SK-N-SH (cell line): ENCODE data around the gene FLAD1. TPM values are rescaled to one million over a fixed set of nuclear protein-coding genes. Genes with fewer than 3 reads are reported as not detected.

ENCODE experiments used
- CTCF ChIA-PET: fragments of 300-600, 350-600 bp; formaldehyde crosslinking; extraction: SDS; loops from one replicate; lab custom pipeline; 2021; lab: Yijun Ruan, JAX
- POLR2A ChIA-PET: fragments of 350-600 bp; sonication (Branson Sonifier 250); formaldehyde crosslinking; extraction: SDS; loops from one replicate; lab custom pipeline; 2020; ENCODE audit warnings: antibody characterized with exemption, inconsistent platforms; lab: Yijun Ruan, JAX
- DNase-seq: peaks from one replicate; pipeline ENCODE4 v3.0.0; 2012
- H2AFZ ChIP-seq: fragments of 200-600 bp; sonication (generic); 2 replicates; pipeline ENCODE4 v1.8.1; 2016; ENCODE audit warnings: antibody characterized with exemption, mild to moderate bottlenecking, low read depth
- H3F3A ChIP-seq: fragments of 200-600 bp; sonication (generic); replicated peaks from 2 replicates; pipeline ENCODE3; 2016; ENCODE audit warnings: antibody characterized with exemption, mild to moderate bottlenecking; ENCODE audit not compliant: insufficient read depth
- H3K27ac ChIP-seq, 2 experiments: fragments of 200-500 bp in 1 of 2; fragments of 200-600 bp in 1 of 2; sonication (Bioruptor generic) in 1 of 2; sonication (generic), shearing (Covaris generic) in 1 of 2; 2 replicates each; pipeline versions ENCODE4 v1.5.1 to v1.6.1; 2014 to 2016; ENCODE audit warnings: low read depth in 2 of 2, inconsistent platforms in 1 of 2, low read length in 1 of 2, mild to moderate bottlenecking in 1 of 2, mixed read lengths in 1 of 2
- H3K27me3 ChIP-seq: fragments of 200-600 bp; sonication (generic), shearing (Covaris generic); 2 replicates; pipeline ENCODE4 v1.6.1; 2016; ENCODE audit warnings: mixed run types; ENCODE audit not compliant: insufficient read depth
- H3K36me3 ChIP-seq, 2 experiments: fragments of 200-500 bp in 1 of 2; fragments of 200-600 bp in 1 of 2; sonication (Bioruptor generic) in 1 of 2; sonication (generic) in 1 of 2; replicated peaks in 1 of 2; 2 replicates each; pipeline versions ENCODE3 to v1.5.1; 2014 to 2016; ENCODE audit warnings: low read length in 1 of 2, mild to moderate bottlenecking in 1 of 2; ENCODE audit not compliant: insufficient read depth in 2 of 2, control insufficient read depth in 1 of 2
- H3K4me1 ChIP-seq, 2 experiments: fragments of 200-500 bp in 1 of 2; fragments of 200-600 bp in 1 of 2; sonication (Bioruptor generic) in 1 of 2; sonication (generic), shearing (Covaris generic) in 1 of 2; 2 replicates each; pipeline versions ENCODE4 v1.5.1 to v1.6.1; 2014 to 2016; ENCODE audit warnings: low read depth in 1 of 2, low read length in 1 of 2, mixed run types in 1 of 2; ENCODE audit not compliant: insufficient read depth in 2 of 2, control insufficient read depth in 1 of 2
- H3K4me2 ChIP-seq: fragments of 200-600 bp; sonication (generic), shearing (Covaris generic); 2 replicates; pipeline ENCODE4 v1.6.1; 2017; ENCODE audit warnings: mixed run types
- H3K4me3 ChIP-seq, 2 experiments: fragments of 200-500 bp in 1 of 2; fragments of 200-600 bp in 1 of 2; sonication (Bioruptor generic) in 1 of 2; sonication (generic), shearing (Covaris generic) in 1 of 2; 2 replicates each; pipeline versions ENCODE4 v1.5.1 to v1.8.1; 2014 to 2016; ENCODE audit warnings: low read depth in 2 of 2, inconsistent platforms in 1 of 2, low read length in 1 of 2, mild to moderate bottlenecking in 1 of 2, mixed read lengths in 1 of 2, moderate library complexity in 1 of 2
- H3K79me2 ChIP-seq: fragments of 200-600 bp; sonication (generic); 2 replicates; pipeline ENCODE4 v1.8.1; 2017; ENCODE audit warnings: mild to moderate bottlenecking; ENCODE audit not compliant: insufficient read depth
- H3K9ac ChIP-seq: fragments of 200-600 bp; sonication (generic); 2 replicates; pipeline ENCODE4 v1.6.1; 2017; ENCODE audit warnings: mixed run types
- H3K9me2 ChIP-seq: fragments of 200-600 bp; sonication (generic); 2 replicates; pipeline ENCODE4 v1.6.1; 2017; ENCODE audit warnings: mixed run types
- H3K9me3 ChIP-seq: fragments of 200-600 bp; sonication (generic); 2 replicates; pipeline ENCODE4 v1.6.1; 2017; ENCODE audit warnings: mixed run types, mild to moderate bottlenecking, moderate library complexity
- H4K20me1 ChIP-seq: fragments of 200-600 bp; sonication (generic); 2 replicates; pipeline ENCODE4 v1.6.1; 2017; ENCODE audit warnings: mild to moderate bottlenecking, mixed run types; ENCODE audit not compliant: insufficient read depth
- CTCF ChIP-seq: fragments of 200-600 bp; sonication (generic); IDR thresholded peaks from 2 replicates; pipeline ENCODE4 v1.6.1; 2017; ENCODE audit warnings: antibody characterized with exemption, mild to moderate bottlenecking, moderate library complexity
- ELF1 ChIP-seq: IDR thresholded peaks from 2 replicates; pipeline ENCODE4 v1.4.0; 2012
- EP300 ChIP-seq, 2 experiments: IDR thresholded peaks; 2 replicates each; pipeline versions ENCODE4 v1.4.0 to v1.6.1; 2012; ENCODE audit warnings: borderline replicate concordance in 1 of 2, low read depth in 1 of 2, low read length in 1 of 2
- FOSL2 ChIP-seq: IDR thresholded peaks from 2 replicates; pipeline ENCODE4 v1.4.0; 2012; ENCODE audit warnings: low read depth, mild to moderate bottlenecking, moderate library complexity, borderline replicate concordance
- IRF3 ChIP-seq: fragments of 150-350 bp; IDR thresholded peaks from 2 replicates; pipeline ENCODE4 v1.6.1; 2016; ENCODE audit warnings: mild to moderate bottlenecking, low read depth, low read length
- NFIC ChIP-seq: IDR thresholded peaks from 2 replicates; pipeline ENCODE4 v1.4.0; 2012; ENCODE audit warnings: borderline replicate concordance
- POLR2AphosphoS5 ChIP-seq: IDR thresholded peaks from 2 replicates; pipeline ENCODE4 v1.6.1; 2012; ENCODE audit warnings: low read depth, low read length
- RAD21 ChIP-seq: IDR thresholded peaks from 2 replicates; pipeline ENCODE4 v1.6.1; 2012; ENCODE audit warnings: mild to moderate bottlenecking, low read length
- REST ChIP-seq: IDR thresholded peaks from 2 replicates; pipeline ENCODE4 v1.6.1; 2012; ENCODE audit warnings: mild to moderate bottlenecking, low read depth, low read length, moderate library complexity
- RFX5 ChIP-seq: IDR thresholded peaks from 2 replicates; pipeline ENCODE4 v1.6.1; 2012; ENCODE audit warnings: mild to moderate bottlenecking, improper control_type of control experiment, low read length
- RXRA ChIP-seq: IDR thresholded peaks from 2 replicates; pipeline ENCODE4 v1.4.0; 2012; ENCODE audit warnings: low read depth, mild to moderate bottlenecking, borderline replicate concordance
- SIN3A ChIP-seq: IDR thresholded peaks from 2 replicates; pipeline ENCODE4 v1.6.1; 2012; ENCODE audit warnings: low read depth, mild to moderate bottlenecking, low read length, moderate library complexity, borderline replicate concordance
- TCF12 ChIP-seq: IDR thresholded peaks from 2 replicates; pipeline ENCODE4 v1.4.0; 2012
- TEAD4 ChIP-seq: IDR thresholded peaks from 2 replicates; pipeline ENCODE4 v1.4.0; 2012; ENCODE audit warnings: mild to moderate bottlenecking, borderline replicate concordance; ENCODE audit not compliant: insufficient read depth
- WGBS: methylation state at CpG from one replicate; pipeline ENCODE4 v1.1.6; 2017; ENCODE audit warnings: low lambda C conversion rate; 5-methylcytosine and 5-hydroxymethylcytosine counted together
- polyA plus RNA-seq, 3 experiments: library from polyadenylated mRNA; depleted of rRNA; stranded (reverse); fragments of >200 nt; gene quantifications; 2 replicates each; pipeline ENCODE4 v1.2.3, GENCODE V29; 2012
- TF ChIP-seq, protein P1 (sequence below): fragments of 150-350 bp; IDR thresholded peaks from 2 replicates; pipeline ENCODE4 v1.6.1; 2017; ENCODE audit warnings: antibody characterized with exemption, low read length, low read depth, borderline replicate concordance
- TF ChIP-seq, protein P2 (sequence below): IDR thresholded peaks from 2 replicates; pipeline ENCODE4 v1.4.0; 2012; ENCODE audit warnings: low read depth, borderline replicate concordance

The FLAD1 gene
- polyA plus RNA-seq, 1 of the 3 experiments (the other 2 are of a cell fraction) = 50.8 TPM

- Histone ChIP-seq H3K27ac (no peak overlapping the region), H3K9me3 (no peaks in the 10 kb centered on the region), H3K36me3 (no peaks in the 10 kb centered on the region), H4K20me1 (no peaks in the 10 kb centered on the region), H3K4me1 (no peaks in the 10 kb centered on the region), H3F3A (no peaks in the 10 kb centered on the region), H2AFZ (no peak overlapping the region), H3K27me3 (no peaks in the 10 kb centered on the region), H3K9ac (no peak overlapping the region), H3K9me2 (no peaks in the 10 kb centered on the region), H3K79me2 (no peaks in the 10 kb centered on the region), H3K4me3 (no peak overlapping the region), H3K4me2 (no peak overlapping the region)
- ChIA-PET CTCF (interaction anchor here (1.1 to 26.0 kb wide), 7 partner anchors 10 to 33 kb away, joined by 3 to 573 read pairs (median 7); partner anchors contain the start of genes ADAM15, EFNA3 and EFNA4), POLR2A (no interaction called here)
- TF ChIP-seq TEAD4 (no peak), NFIC (no peak), SIN3A (no peak), EP300 (IDR thresholded peaks at IDR 0.05; ENCODE audit: borderline replicate concordance in 1 of 2, low read depth in 1 of 2, low read length in 1 of 2) (no peak), POLR2AphosphoS5 (no peak), REST (no peak), ELF1 (no peak), TCF12 (no peak), RAD21 (no peak)
- TF ChIP-seq, protein P1, sequence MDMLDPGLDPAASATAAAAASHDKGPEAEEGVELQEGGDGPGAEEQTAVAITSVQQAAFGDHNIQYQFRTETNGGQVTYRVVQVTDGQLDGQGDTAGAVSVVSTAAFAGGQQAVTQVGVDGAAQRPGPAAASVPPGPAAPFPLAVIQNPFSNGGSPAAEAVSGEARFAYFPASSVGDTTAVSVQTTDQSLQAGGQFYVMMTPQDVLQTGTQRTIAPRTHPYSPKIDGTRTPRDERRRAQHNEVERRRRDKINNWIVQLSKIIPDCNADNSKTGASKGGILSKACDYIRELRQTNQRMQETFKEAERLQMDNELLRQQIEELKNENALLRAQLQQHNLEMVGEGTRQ = no peak
- DNase-seq = no peak
- WGBS = 76% methylated on average over 18 of the region's 20 CpGs
Measured at GRCh38 chr1:155034318-155035208, 51.4 kb downstream of the FLAD1 start.

DNA sequence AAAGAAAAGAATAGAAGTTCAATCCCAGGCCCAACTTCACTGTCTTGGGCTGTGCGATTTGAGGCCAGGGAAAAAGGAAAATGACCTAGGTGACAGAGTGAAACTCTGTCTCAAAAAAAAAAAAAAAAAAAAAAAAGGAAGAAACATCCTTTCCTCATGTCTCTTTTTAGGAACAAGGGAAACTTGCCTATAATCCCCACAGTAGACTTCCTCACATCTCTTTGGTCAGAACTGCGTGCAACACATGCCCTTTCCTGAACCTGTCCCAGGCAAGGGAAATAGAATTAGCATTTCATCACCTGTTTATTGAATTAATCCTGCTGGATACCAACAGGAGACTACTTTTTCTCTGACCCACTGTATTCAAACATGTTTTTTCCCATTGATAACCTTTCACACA lies 52.8 kb downstream of the FLAD1 start:
- no peaks in the 10 kb centered on the region for H3K27me3 ChIP-seq
- H3K9me2 ChIP-seq = no peaks in the 10 kb centered on the region
- H3K4me1 ChIP-seq = no peaks in the 10 kb centered on the region
- CTCF ChIA-PET = interaction anchor here (1.4 to 26.0 kb wide), 5 partner anchors 9 to 31 kb away, joined by 3 to 573 read pairs (median 7); partner anchors contain the start of genes ADAM15, EFNA3 and EFNA4
- no peak overlapping the region for H3K27ac ChIP-seq
- no peaks in the 10 kb centered on the region for H3F3A ChIP-seq
- POLR2A ChIA-PET = no interaction called here
- no peaks in the 10 kb centered on the region for H3K79me2 ChIP-seq
- no peaks in the 10 kb centered on the region for H4K20me1 ChIP-seq
- no peaks in the 10 kb centered on the region for H3K36me3 ChIP-seq
- no peak overlapping the region for H2AFZ ChIP-seq
- 93% methylated on average over 2 of the region's 2 CpGs for WGBS
- no peak overlapping the region for H3K4me2 ChIP-seq
- no peak overlapping the region for H3K9ac ChIP-seq
- H3K9me3 ChIP-seq = no peaks in the 10 kb centered on the region
- H3K4me3 ChIP-seq = no peak overlapping the region
- no peak for DNase-seq
- TF ChIP-seq CTCF (no peak), RFX5 (no peak), RXRA (no peak), IRF3 (no peak), FOSL2 (no peak)
- TF ChIP-seq, protein P2, sequence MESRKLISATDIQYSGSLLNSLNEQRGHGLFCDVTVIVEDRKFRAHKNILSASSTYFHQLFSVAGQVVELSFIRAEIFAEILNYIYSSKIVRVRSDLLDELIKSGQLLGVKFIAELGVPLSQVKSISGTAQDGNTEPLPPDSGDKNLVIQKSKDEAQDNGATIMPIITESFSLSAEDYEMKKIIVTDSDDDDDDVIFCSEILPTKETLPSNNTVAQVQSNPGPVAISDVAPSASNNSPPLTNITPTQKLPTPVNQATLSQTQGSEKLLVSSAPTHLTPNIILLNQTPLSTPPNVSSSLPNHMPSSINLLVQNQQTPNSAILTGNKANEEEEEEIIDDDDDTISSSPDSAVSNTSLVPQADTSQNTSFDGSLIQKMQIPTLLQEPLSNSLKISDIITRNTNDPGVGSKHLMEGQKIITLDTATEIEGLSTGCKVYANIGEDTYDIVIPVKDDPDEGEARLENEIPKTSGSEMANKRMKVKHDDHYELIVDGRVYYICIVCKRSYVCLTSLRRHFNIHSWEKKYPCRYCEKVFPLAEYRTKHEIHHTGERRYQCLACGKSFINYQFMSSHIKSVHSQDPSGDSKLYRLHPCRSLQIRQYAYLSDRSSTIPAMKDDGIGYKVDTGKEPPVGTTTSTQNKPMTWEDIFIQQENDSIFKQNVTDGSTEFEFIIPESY = no peak
